Measurements from ENCODE around the gene C1orf226.

DNA sequence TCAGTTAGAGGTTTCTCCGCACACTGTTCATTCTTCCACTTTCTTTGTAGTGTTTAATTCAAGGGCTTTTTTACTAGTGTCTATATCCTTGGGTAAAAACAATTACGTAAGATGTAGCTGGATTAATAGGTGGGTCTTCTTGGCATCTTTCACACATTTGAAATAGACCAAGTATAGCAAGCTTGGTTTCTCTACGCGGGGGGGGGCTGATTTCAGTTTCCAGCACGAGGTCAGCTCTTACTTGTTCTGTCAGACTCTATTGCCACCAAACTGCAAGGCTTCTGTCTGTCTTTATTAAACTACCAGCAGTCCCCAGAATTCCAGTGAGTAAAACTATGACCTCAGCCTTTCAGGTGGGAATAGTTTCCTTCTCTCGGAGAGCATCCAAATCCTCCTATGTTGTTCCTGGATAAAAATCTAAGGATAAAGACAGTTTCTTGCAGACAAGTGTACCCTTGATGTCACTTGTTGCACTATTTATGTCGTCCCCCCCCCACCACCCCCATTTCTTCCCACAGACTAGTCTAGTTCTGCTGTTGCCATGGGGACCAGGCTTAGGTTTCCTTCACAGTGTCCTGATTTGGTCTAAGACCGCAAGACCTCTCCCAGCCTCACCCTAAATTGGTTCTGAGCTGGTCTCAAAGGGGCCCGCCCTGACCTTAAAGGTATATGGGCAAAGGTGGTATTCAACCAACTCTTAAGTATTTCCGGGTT is 21.8 kb upstream of the C1orf226 start:
- TF ChIP-seq EGR1 (IDR thresholded peaks at IDR 0.05; ENCODE audit: borderline replicate concordance in 1 of 2, low read depth in 2 of 2, low read length in 2 of 2) (no peak), CREB1 (IDR thresholded peaks at IDR 0.05; ENCODE audit: low read depth) (no peak), BMI1 (IDR thresholded peaks at IDR 0.05; ENCODE audit: borderline replicate concordance) (no peak), TCF7 (IDR thresholded peaks at IDR 0.05; ENCODE audit: borderline replicate concordance) (no peak)
- TF ChIP-seq, protein P1, sequence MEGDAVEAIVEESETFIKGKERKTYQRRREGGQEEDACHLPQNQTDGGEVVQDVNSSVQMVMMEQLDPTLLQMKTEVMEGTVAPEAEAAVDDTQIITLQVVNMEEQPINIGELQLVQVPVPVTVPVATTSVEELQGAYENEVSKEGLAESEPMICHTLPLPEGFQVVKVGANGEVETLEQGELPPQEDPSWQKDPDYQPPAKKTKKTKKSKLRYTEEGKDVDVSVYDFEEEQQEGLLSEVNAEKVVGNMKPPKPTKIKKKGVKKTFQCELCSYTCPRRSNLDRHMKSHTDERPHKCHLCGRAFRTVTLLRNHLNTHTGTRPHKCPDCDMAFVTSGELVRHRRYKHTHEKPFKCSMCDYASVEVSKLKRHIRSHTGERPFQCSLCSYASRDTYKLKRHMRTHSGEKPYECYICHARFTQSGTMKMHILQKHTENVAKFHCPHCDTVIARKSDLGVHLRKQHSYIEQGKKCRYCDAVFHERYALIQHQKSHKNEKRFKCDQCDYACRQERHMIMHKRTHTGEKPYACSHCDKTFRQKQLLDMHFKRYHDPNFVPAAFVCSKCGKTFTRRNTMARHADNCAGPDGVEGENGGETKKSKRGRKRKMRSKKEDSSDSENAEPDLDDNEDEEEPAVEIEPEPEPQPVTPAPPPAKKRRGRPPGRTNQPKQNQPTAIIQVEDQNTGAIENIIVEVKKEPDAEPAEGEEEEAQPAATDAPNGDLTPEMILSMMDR (IDR thresholded peaks at IDR 0.05 in 2 of 3, conservative IDR thresholded peaks at IDR 0.05 in 1 of 3; ENCODE audit: control insufficient read depth in 2 of 3, extremely low read depth in 1 of 3, insufficient read depth in 1 of 3, low read depth in 3 of 3, low read length in 3 of 3), result no peak
- TF ChIP-seq, protein P2, sequence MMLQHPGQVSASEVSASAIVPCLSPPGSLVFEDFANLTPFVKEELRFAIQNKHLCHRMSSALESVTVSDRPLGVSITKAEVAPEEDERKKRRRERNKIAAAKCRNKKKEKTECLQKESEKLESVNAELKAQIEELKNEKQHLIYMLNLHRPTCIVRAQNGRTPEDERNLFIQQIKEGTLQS (IDR thresholded peaks at IDR 0.05; ENCODE audit: borderline replicate concordance, extremely low read depth, low read depth, low read length), result no peak
